ENCODE data around the gene CTNS. TPM values are rescaled to one million over a fixed set of nuclear protein-coding genes. Genes with fewer than 3 reads are reported as not detected.
"Not testable (repeated sequence)": the region's sequence is repeated elsewhere in the genome, so short reads cannot be mapped to it uniquely, and the experiment has no call there.

Gene CTNS
- total RNA-seq, 1 experiment from 2014 or later = 20.4 TPM

DNA sequence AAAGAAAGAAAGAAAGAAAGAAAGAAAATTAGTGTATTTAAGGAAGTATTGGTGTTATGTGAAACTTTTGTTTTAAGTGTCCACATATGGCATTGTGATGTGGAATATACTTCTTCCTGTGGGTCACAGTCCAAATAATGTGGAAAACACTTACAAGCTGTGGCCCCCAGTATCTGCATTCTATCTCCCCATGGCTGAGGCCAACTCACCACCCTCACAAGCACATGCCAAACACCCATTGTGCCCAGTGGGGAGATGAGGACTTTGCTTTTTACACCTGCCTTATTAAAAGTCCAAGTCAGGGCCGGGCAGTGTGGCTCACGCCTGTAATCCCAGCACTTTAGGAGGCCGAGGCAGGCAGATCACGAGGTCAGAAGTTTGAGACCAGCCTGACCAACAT lies 63.4 kb downstream of the CTNS start:
- H3K36me3 ChIP-seq (ENCODE audit: control insufficient read depth, insufficient read depth, low read length) = no peaks in the 10 kb centered on the region

GRCh38 chr17:3702041-3702539 lies 65.5 kb downstream of the CTNS start:
- intact Hi-C loops (cut with micrococcal nuclease; ENCODE audit: unreplicated experiment); CTCF ChIA-PET; H3K4me3 ChIP-seq (ENCODE audit: low read depth in 2 of 2, low read length in 2 of 2); H3K9me3 ChIP-seq (ENCODE audit: control insufficient read depth, insufficient read depth, low read depth, low read length); H3K36me3 ChIP-seq (ENCODE audit: control insufficient read depth, insufficient read depth, low read length); H3K27me3 ChIP-seq (ENCODE audit: control insufficient read depth, insufficient read depth, low read length); DNase-seq (ENCODE audit: low read depth, low spot score); BruUV-seq (replicated peaks); ATAC-seq; in situ Hi-C loops (cut with HindIII; ENCODE audit: low pct_unique_long_range_greater_than_20kb, low sequenced_read_pairs); H3K4me1 ChIP-seq (ENCODE audit: control insufficient read depth, insufficient read depth, low read length); H3K27ac ChIP-seq (ENCODE audit: low read length); POLR2A ChIA-PET: not testable (repeated sequence)

More for the DNA sequence above, 63.4 kb downstream of the CTNS start:
- intact Hi-C loops (cut with micrococcal nuclease; ENCODE audit: unreplicated experiment) (no loop called here), in situ Hi-C loops (cut with HindIII; ENCODE audit: low pct_unique_long_range_greater_than_20kb, low sequenced_read_pairs) (no loop called here)
- no peaks in the 10 kb centered on the region for H3K9me3 ChIP-seq (ENCODE audit: control insufficient read depth, insufficient read depth, low read depth, low read length)
- CTCF ChIA-PET = no interaction called here
- no peak overlapping the region for H3K27ac ChIP-seq (ENCODE audit: low read length)
- no peaks in the 10 kb centered on the region for H3K27me3 ChIP-seq (ENCODE audit: control insufficient read depth, insufficient read depth, low read length)
- no peak for TF ChIP-seq POLR2AphosphoS5 (IDR thresholded peaks at IDR 0.05; ENCODE audit: low read depth, low read length)
- TF ChIP-seq, protein P1, sequence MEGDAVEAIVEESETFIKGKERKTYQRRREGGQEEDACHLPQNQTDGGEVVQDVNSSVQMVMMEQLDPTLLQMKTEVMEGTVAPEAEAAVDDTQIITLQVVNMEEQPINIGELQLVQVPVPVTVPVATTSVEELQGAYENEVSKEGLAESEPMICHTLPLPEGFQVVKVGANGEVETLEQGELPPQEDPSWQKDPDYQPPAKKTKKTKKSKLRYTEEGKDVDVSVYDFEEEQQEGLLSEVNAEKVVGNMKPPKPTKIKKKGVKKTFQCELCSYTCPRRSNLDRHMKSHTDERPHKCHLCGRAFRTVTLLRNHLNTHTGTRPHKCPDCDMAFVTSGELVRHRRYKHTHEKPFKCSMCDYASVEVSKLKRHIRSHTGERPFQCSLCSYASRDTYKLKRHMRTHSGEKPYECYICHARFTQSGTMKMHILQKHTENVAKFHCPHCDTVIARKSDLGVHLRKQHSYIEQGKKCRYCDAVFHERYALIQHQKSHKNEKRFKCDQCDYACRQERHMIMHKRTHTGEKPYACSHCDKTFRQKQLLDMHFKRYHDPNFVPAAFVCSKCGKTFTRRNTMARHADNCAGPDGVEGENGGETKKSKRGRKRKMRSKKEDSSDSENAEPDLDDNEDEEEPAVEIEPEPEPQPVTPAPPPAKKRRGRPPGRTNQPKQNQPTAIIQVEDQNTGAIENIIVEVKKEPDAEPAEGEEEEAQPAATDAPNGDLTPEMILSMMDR (IDR thresholded peaks at IDR 0.05) = no peak
- DNase-seq (ENCODE audit: low read depth, low spot score) (no peak), ATAC-seq (no peak)
- no peak overlapping the region for H3K4me3 ChIP-seq (ENCODE audit: low read depth in 2 of 2, low read length in 2 of 2)
- POLR2A ChIA-PET = no interaction called here
- no TSS peak for BruUV-seq (replicated peaks)
- H3K4me1 ChIP-seq (ENCODE audit: control insufficient read depth, insufficient read depth, low read length) = no peaks in the 10 kb centered on the region; the same call in 1 of the 2 replicates

DNA sequence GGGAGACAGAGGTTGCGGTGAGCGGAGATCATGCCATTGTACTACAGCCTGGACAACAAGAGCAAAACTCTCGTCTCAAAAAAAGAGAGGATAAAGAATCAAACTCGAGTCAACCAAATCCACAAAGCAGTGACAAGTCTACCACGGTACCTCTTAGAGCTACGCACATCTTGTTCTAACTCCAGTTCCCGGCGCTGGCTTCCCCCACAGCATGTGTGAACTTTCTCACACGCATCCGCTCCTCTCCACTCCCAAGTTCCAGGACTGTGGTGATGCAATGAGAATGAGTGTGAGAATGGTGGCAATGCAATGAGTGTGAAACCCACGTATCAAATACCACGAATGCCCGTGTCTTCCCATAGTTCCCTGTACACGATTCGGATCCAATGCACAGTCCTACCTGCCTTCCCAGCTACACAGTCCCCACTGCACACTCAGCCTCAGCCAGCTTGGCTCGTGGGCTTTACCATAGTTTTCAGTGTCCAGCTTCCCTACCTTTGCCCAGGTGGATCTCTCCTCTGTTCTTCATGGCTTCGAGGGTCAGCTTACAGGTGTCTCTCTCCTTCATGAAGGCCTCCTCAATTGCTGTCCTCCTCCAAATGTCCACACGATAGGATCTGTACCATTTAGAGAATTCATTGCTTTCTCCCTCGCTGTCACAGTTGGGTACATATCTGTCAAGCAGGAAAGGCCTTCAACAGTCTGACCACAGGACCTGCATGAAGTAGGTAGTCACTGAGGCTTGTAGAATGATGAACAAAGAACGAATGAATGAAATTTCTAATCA lies 68.6 kb downstream of the CTNS start:
- ChIA-PET POLR2A (no interaction called here), CTCF (no interaction called here)
- in situ Hi-C loops (cut with HindIII; ENCODE audit: low pct_unique_long_range_greater_than_20kb, low sequenced_read_pairs) = no loop called here

GRCh38 chr17:3705718-3705984 lies 69.1 kb downstream of the CTNS start:
- POLR2A ChIA-PET; CTCF ChIA-PET; BruUV-seq (replicated peaks); H3K36me3 ChIP-seq (ENCODE audit: control insufficient read depth, insufficient read depth, low read length); H3K27me3 ChIP-seq (ENCODE audit: control insufficient read depth, insufficient read depth, low read length); ATAC-seq; intact Hi-C loops (cut with micrococcal nuclease; ENCODE audit: unreplicated experiment); DNase-seq (ENCODE audit: low read depth, low spot score); H3K9me3 ChIP-seq (ENCODE audit: control insufficient read depth, insufficient read depth, low read depth, low read length); in situ Hi-C loops (cut with HindIII; ENCODE audit: low pct_unique_long_range_greater_than_20kb, low sequenced_read_pairs); H3K4me1 ChIP-seq (ENCODE audit: control insufficient read depth, insufficient read depth, low read length); H3K27ac ChIP-seq (ENCODE audit: low read length); H3K4me3 ChIP-seq (ENCODE audit: low read depth in 2 of 2, low read length in 2 of 2): not testable (repeated sequence)

More for the DNA sequence above, 68.6 kb downstream of the CTNS start:
- no peaks in the 10 kb centered on the region for H3K9me3 ChIP-seq (ENCODE audit: control insufficient read depth, insufficient read depth, low read depth, low read length)
- H3K27ac ChIP-seq (ENCODE audit: low read length) = no peak overlapping the region
- ATAC-seq = no peak
- no peaks in the 10 kb centered on the region for H3K36me3 ChIP-seq (ENCODE audit: control insufficient read depth, insufficient read depth, low read length)
- intact Hi-C loops (cut with micrococcal nuclease; ENCODE audit: unreplicated experiment) = no loop called here
- no peaks in the 10 kb centered on the region for H3K4me1 ChIP-seq (ENCODE audit: control insufficient read depth, insufficient read depth, low read length)
- BruUV-seq (replicated peaks) = no TSS peak
- H3K27me3 ChIP-seq (ENCODE audit: control insufficient read depth, insufficient read depth, low read length) = no peaks in the 10 kb centered on the region
- no peak for TF ChIP-seq SIN3A (IDR thresholded peaks at IDR 0.05; ENCODE audit: borderline replicate concordance, insufficient read depth, low read depth, low read length)
- TF ChIP-seq POLR2AphosphoS5 (IDR thresholded peaks at IDR 0.05; ENCODE audit: low read depth, low read length) = no peak
- TF ChIP-seq TCF7L2 (IDR thresholded peaks at IDR 0.05; ENCODE audit: low read depth, low read length) = no peak
- TF ChIP-seq, protein P1 (IDR thresholded peaks at IDR 0.05) = no peak
- TF ChIP-seq, protein P2, sequence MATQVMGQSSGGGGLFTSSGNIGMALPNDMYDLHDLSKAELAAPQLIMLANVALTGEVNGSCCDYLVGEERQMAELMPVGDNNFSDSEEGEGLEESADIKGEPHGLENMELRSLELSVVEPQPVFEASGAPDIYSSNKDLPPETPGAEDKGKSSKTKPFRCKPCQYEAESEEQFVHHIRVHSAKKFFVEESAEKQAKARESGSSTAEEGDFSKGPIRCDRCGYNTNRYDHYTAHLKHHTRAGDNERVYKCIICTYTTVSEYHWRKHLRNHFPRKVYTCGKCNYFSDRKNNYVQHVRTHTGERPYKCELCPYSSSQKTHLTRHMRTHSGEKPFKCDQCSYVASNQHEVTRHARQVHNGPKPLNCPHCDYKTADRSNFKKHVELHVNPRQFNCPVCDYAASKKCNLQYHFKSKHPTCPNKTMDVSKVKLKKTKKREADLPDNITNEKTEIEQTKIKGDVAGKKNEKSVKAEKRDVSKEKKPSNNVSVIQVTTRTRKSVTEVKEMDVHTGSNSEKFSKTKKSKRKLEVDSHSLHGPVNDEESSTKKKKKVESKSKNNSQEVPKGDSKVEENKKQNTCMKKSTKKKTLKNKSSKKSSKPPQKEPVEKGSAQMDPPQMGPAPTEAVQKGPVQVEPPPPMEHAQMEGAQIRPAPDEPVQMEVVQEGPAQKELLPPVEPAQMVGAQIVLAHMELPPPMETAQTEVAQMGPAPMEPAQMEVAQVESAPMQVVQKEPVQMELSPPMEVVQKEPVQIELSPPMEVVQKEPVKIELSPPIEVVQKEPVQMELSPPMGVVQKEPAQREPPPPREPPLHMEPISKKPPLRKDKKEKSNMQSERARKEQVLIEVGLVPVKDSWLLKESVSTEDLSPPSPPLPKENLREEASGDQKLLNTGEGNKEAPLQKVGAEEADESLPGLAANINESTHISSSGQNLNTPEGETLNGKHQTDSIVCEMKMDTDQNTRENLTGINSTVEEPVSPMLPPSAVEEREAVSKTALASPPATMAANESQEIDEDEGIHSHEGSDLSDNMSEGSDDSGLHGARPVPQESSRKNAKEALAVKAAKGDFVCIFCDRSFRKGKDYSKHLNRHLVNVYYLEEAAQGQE (IDR thresholded peaks at IDR 0.05; ENCODE audit: insufficient read depth in 1 of 2, low read depth in 2 of 2, low read length in 1 of 2) = no peak
- no peak for DNase-seq (ENCODE audit: low read depth, low spot score)
- H3K4me3 ChIP-seq (ENCODE audit: low read depth in 2 of 2, low read length in 2 of 2) = no peak overlapping the region

Data from Panc1 (cell line).